Measurements from ENCODE around the gene CCR1.

The CCR1 gene

GRCh38 chr3:46202535-46202934, 5.6 kb downstream of the CCR1 start:
- no peak for DNase-seq
- TF ChIP-seq CTCF (IDR thresholded peaks at IDR 0.05; ENCODE audit: low read depth, low read length), result no peak

DNA sequence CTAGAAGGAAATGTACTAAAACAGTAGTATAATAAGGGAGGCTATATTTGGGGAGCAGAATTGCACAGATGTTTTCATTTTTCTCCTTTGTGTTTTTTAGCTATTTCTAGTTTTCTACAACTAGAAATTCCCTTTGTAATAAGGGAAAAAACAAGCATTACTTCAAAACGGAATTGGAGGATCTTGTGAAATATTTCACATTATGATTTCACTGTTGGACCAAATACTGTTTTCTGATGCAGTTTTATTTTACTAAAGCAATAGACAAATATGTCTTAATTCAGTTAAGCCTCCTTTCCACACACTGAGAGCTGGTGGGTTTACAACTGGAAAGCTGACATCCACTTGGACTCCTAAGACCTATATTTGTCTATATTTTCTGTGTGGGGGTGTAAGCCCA, 7.3 kb downstream of the CCR1 start:
- no peaks in the 10 kb centered on the region for H3K9me3 ChIP-seq (ENCODE audit: severe bottlenecking)

More at GRCh38 chr3:46202535-46202934, 5.6 kb downstream of the CCR1 start:
- H3K36me3 ChIP-seq, result no peaks in the 10 kb centered on the region
- no peak overlapping the region for H3K27ac ChIP-seq
- no peaks in the 10 kb centered on the region for H3K9me3 ChIP-seq (ENCODE audit: severe bottlenecking)
- H3K4me3 ChIP-seq (ENCODE audit: low read depth, low read length), result no peak overlapping the region
- peaks cover 89% of the 10 kb centered on the region for H3K27me3 ChIP-seq (ENCODE audit: insufficient read depth, low read depth, severe bottlenecking)

DNA sequence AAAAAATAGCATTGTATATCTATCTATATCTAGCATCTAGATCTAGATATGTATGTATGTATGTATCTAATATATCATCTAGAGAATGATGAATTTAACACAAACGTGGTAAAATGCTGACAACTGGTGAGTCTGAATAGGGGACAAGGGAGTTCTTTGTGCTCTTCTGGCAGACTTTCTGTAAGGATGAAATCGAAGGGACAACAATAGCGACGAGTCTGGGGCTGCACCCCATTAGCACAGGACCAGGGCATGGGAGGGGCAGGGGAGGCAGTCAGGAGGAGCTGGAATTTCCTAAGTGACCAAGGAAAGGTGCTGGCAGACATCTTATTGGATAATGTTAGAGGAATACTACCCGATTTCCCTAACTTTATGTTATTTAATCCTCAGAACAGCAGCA, 7.9 kb downstream of the CCR1 start:
- Histone ChIP-seq H3K27me3 (ENCODE audit: insufficient read depth, low read depth, severe bottlenecking) (peaks cover 85% of the 10 kb centered on the region), H3K27ac (no peak overlapping the region), H3K36me3 (no peaks in the 10 kb centered on the region), H3K9me3 (ENCODE audit: severe bottlenecking) (no peaks in the 10 kb centered on the region), H3K4me3 (ENCODE audit: low read depth, low read length) (no peak overlapping the region)
- no peak for TF ChIP-seq CTCF (IDR thresholded peaks at IDR 0.05; ENCODE audit: low read depth, low read length)
- DNase-seq, result no peak

More for the DNA sequence above, 7.3 kb downstream of the CCR1 start:
- Histone ChIP-seq H3K27me3 (ENCODE audit: insufficient read depth, low read depth, severe bottlenecking) (peaks cover 91% of the 10 kb centered on the region), H3K27ac (no peak overlapping the region), H3K36me3 (no peaks in the 10 kb centered on the region), H3K4me3 (ENCODE audit: low read depth, low read length) (no peak overlapping the region)
- no peak for DNase-seq
- TF ChIP-seq CTCF (IDR thresholded peaks at IDR 0.05; ENCODE audit: low read depth, low read length), result no peak

DNA sequence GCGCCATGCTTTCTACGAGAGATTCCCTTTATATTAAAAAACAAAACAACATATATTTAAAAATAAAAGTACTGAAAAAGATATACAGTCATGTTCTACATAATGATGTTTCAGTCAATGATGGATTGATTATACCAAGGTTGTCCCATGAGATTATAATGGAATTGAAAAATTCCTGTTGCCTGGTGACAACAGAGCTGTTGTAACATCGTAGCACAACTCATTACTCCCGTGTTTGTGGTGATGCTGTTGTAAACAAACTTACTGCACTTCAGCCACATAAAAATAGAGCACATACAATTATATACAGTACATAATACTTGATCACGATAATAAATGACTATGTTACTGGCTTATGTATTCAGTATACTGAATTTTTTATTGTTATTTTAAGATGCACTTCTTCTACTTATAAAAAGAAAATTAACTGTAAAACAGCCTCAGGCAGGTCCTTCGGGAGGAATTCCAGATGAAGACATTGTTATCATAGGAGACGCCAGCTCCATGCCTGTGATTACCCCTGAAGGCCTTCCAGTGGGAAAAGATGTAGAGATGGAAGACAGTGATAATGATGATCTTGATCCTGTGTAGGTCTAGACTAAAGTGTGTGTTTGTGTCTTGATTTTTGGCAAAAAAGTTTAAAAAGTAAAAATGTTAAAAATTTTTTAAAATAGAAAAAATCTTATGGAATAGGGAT, 11.7 kb downstream of the CCR1 start:
- no peak overlapping the region for H3K27ac ChIP-seq
- TF ChIP-seq CTCF (IDR thresholded peaks at IDR 0.05; ENCODE audit: low read depth, low read length), result no peak
- peaks cover 57% of the 10 kb centered on the region for H3K27me3 ChIP-seq (ENCODE audit: insufficient read depth, low read depth, severe bottlenecking)
- H3K4me3 ChIP-seq (ENCODE audit: low read depth, low read length), result no peak overlapping the region
- no peaks in the 10 kb centered on the region for H3K36me3 ChIP-seq
- no peak for DNase-seq
- peaks cover 4% of the 10 kb centered on the region for H3K9me3 ChIP-seq (ENCODE audit: severe bottlenecking)

DNA sequence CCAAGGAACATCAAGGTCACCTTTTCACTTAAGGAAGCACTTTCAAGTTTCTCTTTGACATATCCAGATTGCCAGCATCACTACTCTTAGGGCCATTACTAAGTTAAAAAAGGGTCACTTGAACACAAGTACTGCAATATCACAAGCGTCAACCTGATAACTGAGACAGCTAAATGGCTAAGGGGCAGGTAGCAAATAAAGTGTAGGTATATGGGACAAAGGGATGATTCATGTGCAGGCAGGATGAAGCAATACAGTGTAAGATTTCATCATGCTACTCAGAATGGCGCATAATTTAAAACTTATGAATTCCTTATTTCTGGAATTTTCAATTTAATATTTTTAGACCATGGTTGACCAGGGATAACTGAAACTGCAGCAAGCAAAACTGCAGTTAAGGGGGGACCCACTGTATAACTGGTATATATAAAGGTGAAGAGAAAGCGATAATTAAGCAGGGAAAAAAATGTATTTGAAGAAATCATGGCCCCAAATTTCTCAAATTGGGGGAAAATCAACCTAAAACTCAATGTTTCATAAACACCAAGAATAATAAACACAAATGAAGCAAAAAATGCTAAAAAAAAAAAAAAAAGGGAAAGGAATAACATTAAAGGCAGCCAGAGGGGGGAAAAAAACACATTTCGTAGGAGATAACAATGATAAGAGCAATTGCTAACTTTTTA, 13.1 kb downstream of the CCR1 start:
- no peaks in the 10 kb centered on the region for H3K36me3 ChIP-seq
- no peak for TF ChIP-seq CTCF (IDR thresholded peaks at IDR 0.05; ENCODE audit: low read depth, low read length)
- H3K9me3 ChIP-seq (ENCODE audit: severe bottlenecking), result peaks cover 4% of the 10 kb centered on the region
- no peak overlapping the region for H3K27ac ChIP-seq
- no peak for DNase-seq
- no peak overlapping the region for H3K4me3 ChIP-seq (ENCODE audit: low read depth, low read length)
- H3K27me3 ChIP-seq (ENCODE audit: insufficient read depth, low read depth, severe bottlenecking), result peaks cover 57% of the 10 kb centered on the region

Data from WERI-Rb-1 (cell line).